HG02798 (cell line): ENCODE measurements around the gene IDI2.
"Not testable (repeated sequence)": the region's sequence is repeated elsewhere in the genome, so short reads cannot be mapped to it uniquely, and the experiment has no call there.

ENCODE experiments used
- ATAC-seq: cut with Tn5 transposase; IDR thresholded peaks from one replicate; pipeline ENCODE4 v1.9.1; 2021; ENCODE audit warnings: mild to moderate bottlenecking; ENCODE audit not compliant: unreplicated experiment, poor library complexity

IDI2 gene

DNA sequence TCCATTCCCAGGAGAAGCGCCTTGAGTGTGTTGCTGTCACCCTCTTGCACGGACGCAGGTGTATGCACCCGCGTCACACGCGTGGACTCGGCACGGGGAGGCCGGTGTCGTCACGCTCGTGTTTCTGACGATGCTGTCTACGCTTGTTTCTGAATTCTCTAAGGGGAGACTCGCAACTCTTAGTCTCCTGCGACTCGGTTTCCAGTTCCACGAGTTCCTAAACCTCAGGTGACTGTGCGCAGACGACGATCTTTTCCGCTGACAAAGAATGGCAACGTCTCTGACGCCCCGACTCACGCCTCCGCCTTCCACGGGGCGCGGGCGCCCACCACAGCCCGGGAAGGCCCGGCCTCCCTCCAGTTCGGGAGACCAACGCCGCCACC lies 22.7 kb upstream of the IDI2 start:
- ATAC-seq = no peak

DNA sequence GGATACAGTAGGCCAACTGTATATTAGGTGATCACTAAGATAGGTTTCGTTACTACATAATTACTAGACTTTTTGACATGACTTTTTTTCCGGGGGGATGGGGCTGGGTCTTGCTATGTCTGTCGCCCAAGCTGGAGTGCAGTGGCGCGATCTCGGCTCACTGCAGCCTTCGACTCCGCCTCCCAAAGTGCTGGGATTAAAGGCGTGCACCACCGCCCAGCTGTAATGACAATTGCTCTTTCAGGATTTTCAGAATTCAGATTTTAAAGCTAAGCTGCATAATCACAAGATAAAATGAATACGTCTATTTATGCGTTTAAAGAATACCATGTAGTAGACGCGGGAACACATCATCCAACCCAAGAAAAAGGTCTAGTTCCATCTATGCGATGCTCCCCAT lies 22.3 kb upstream of the IDI2 start:
- ATAC-seq = no peak

DNA sequence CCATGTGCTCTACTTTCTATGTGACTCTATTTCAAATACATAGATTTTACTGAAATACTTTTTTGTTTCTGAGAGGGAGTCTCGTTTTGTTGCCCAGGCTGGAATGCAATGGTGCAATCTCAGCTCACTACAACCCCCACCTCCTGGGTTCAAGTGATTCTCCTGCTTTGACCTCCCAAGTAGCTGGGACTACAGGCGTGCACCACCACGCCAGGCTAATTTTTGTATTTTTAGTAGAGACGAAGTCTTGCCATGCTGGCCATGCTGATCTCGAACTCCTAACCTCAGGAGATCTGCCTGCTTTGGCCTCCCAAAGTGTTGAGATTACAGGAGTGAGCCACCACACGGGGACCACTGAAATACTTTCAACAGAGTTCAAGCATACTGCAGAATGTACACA lies 19.8 kb upstream of the IDI2 start:
- ATAC-seq = no peak

DNA sequence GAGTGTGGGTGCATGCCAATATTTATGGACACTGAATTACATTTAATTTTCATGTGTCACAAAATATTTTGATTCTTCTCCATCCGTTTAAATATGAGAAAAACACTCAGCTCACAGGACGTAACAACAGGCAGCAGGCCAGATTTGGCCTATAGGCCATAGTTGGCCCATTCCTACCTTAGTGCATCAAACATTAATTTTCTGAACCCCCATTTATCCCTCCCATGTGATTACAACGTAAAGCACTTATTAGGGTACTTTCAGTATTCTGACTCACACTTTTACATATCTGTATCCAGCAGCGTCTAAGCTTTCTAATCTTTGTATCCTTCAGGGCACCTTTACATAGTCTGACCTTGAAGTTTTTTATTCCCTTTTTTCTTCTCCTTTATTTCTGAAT lies 19.3 kb upstream of the IDI2 start:
- ATAC-seq = no peak

DNA sequence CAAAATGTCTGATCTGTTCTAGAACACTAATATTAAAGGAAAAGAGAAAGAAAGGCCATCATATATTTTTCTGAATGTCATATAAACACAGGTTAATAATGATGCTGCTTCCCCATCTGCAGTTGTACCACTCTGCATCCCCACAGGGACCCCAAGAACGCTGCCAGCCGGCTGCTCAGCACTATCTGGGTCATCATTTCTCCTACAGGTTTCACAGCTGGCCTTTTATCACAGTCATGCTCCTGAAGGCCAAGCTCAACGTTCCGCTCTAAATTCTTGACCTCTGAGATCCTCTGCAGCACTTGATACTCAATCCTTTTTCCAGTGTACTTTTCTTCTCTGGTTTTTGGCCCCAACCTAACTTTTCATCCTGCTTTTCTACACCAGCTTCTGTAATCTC lies 18.5 kb upstream of the IDI2 start:
- no peak for ATAC-seq

DNA sequence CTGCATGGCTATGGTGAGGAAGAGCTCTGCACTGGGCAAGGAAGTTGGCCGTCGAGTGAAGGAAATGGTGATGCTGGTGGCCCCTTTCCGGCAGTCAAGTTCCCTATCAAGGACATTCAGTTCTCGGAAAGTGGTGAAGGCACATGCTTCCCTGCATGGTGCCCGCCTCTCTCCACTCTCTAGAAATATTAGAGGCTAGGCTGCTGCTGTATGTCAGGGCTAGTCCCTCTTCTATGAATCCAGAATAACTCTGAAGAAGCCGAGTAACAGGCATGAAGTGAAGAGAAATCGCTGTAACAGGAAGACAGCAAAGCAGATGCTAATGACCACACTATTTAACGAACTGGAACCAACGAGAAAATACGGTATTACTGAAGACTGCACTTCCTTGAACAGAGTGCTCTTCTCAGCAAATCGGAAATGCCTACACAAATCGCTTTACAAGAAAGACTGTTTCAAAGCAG lies 17.9 kb upstream of the IDI2 start:
- ATAC-seq = peak; percentile 38

DNA sequence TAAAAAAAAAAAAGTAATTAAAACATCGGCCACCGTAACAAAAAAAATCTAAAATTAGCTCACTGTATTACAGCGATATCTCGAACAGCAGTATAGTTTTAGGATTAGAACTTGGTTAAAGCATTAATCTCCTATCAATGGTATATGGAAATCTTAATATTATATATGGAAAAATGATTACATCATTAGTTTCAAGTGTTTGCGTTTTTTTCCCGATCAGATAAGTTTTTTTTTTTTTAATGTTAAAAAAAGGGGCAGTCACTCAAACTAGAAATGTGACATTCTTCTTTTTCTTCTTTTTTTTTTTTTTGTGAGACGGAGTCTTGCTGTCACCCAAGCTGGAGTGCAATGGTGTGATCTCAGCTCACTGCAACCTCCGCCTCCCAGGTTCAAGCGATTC lies 15.9 kb upstream of the IDI2 start:
- ATAC-seq = no peak

DNA sequence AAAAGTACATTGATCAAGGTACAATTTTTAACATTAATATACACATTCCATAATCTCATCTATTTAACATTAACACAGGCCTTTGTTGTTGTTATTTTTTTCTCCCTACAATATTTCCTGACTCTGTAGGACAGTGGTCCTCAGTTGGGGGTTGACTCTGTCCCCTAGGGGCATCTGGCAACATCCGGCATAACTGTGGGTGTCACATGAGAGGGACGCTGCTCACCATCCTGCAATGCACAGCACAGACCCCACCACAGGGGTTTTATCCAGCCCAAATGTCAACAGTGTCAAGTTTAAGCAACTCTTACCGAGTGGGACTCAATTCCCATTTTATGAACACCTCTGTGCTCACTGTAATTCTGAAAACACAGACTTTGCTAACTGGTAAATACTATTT lies 14.5 kb upstream of the IDI2 start:
- no peak for ATAC-seq

DNA sequence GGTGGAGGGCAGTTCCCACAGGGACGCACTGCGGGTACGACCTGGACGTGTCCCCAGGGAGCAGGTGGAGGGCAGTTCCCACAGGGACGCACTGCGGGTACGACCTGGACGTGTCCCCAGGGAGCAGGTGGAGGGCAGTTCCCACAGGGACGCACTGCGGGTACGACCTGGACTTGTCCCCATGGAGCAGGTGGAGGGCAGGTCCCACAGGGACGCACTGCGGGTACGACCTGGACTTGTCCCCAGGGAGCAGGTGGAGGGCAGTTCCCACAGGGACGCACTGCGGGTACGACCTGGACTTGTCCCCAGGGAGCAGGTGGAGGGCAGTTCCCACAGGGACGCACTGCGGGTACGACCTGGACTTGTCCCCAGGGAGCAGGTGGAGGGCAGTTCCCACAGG lies 13.1 kb upstream of the IDI2 start:
- ATAC-seq = not testable (repeated sequence)

DNA sequence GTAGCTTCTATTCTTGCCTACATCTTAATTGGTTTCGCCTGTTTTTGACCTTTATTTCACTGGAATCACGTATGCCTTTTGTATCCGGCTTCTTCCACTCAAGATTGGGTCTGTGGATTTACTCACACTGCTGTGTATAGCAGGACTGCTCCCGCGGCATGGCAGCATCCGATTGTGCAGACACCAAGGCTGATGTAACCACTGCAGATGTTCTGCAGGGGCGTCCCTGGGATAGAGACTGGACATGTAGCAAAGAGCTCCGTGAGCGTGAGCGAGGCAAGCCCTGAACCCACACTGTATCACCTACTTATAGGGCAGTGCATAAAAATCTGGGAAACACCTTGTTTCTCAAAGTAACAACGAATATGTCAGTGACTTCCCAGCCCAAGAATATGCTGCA lies 11.4 kb upstream of the IDI2 start:
- ATAC-seq = no peak

DNA sequence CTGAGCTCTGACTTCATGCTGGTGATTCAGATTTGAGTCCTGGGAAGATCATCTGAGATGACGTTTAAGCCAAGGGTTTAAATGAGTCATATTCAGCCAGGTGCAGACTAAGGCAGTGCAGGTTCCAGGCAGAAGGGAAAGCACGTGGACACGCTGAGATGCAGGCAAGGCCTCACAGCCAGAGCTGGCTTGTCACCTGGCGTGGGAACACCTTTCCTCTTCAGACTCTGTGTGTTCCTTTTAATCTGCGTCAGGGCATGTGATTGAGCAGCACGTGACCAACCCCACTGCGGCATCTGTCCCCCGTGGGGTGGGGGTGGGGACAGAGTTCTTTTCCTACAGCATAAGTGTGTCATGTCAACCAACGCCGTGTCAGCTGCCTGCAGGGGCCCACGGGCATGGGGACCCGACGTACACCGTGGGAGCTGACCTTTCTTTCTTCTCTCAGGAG lies 10.7 kb upstream of the IDI2 start:
- ATAC-seq = peak; percentile 87

DNA sequence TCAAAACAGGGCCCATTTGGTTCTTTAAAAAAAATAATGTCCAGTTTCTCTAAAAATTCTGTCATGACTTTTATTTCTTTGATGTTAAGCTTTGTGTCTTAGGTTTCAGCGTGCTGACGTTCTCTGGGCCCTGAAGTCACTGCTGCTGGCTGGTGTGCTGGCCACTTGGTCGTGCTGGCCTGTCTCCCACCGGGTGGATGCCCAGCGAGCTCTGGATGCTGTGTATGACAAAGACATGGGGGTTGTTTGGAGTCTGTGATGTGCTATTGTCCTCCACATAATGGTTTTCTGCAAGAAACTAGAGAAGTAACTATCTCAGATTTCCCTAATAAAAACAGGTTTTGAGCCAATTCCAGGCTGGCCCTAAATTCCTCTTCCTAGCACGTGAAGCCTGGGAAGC lies 9.5 kb upstream of the IDI2 start:
- ATAC-seq = no peak

DNA sequence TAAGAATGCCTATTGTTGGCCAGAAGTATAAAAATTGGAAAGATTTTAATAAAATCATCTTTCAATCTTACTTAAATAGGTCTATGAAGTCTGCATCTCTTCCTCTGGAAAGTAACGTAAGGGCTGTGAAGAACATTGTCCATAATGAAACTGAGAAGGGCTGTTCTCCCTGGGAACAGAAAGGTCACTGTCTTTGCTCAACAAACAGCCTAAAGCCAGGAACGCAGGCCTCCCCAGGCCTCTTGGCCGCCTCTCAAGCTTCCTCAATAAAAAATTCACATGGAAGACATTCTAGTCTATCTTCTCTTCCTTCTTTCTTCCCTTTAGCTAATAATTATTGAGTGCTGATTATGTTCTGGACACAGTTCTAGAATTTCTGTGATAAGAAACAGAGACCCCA lies 9.1 kb upstream of the IDI2 start:
- ATAC-seq = no peak

DNA sequence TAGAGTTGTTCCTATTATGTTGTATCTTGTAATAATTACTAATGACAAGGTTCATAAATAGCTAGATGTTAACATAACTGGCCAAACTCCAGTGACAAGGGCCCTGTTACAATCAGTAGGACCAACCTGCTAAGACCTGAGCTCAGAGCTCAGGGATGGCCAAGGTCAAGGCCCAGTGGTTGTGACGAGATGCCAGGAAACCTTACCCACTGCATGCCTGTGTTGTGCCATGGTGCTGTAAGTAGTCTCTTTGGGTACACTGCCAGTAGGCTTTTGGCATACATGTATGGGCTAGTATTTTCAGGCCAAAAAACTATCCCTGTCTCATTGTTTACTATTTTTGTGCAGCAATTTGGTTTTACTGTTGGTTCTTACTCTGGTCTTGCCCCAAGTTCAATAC lies 7.9 kb upstream of the IDI2 start:
- ATAC-seq = no peak

DNA sequence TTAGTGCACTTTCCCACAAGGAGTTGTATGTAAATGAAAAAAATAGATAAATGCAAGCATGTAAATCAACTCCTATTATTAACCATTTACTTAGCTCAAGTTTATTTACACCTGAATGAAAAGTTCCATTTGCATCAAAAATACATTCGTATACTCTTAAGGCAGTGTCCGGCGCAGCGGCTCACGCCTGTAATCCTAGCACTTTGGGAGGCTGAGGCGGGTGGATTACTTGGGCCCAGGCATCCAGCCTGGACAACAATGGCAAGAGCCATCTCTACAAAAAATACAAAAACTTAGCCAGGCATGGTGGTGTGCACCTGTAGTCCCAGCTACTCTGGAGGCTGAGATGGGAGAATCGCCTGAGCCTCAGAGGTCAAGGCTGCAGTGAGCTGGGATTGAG lies 4.2 kb upstream of the IDI2 start:
- no peak for ATAC-seq

DNA sequence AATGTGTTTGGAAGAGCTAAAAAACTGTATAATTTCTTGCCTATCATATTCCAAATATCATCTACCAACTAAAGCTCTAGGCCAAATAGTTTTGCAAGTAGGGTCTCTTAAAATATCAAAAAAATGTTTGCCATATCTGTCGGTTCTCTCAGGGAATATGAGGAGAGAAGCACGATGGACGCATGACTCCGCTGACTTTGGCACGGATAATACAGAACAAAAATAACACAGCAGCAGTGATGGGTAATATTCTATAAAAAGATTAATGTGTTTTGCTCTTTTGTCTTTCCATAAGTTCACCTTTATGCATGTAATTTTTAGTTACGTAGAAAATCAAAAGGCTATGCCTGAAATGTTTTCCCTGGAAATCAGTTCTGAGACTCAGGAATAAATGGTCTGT lies 919 bp upstream of the IDI2 start:
- no peak for ATAC-seq

DNA sequence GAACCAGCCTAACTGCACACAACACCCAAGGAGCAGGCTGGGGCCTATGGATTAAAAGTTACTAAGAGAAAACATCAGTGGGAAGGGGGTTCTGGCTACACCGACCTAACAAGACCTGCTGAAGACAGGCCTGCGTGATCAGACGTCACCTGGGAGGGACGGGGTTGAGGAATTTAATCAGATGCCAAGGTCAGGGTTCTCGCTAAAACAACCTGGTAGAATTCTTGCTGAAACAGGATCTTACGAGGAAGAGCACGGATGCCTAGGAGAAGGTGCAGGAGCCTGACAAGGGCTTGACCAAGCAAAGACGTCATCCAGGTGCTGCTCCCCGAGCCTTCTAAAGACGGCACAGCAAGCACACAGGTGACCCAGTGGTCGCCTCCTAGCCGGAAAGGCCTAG lies 1.6 kb downstream of the IDI2 start:
- ATAC-seq = no peak

DNA sequence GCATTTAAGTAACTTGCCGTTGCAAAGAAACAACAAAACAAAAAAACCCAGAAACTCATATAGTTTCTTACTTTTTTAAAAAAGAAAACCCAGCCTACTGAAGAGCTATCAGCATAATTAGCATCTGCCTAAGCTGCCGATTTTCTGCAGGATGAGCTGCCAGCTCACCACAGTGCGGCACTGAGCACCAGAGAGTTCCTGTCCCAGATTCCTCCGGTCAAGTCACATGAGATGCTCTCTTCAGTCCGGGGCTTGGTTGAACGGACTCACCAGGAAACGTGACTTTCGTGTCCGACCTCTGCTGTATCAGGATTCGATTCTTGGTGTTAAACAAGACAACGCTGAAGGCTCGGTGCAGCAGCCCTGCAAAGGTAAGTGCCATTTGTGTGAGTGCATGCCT lies 3.2 kb downstream of the IDI2 start:
- ATAC-seq = no peak

DNA sequence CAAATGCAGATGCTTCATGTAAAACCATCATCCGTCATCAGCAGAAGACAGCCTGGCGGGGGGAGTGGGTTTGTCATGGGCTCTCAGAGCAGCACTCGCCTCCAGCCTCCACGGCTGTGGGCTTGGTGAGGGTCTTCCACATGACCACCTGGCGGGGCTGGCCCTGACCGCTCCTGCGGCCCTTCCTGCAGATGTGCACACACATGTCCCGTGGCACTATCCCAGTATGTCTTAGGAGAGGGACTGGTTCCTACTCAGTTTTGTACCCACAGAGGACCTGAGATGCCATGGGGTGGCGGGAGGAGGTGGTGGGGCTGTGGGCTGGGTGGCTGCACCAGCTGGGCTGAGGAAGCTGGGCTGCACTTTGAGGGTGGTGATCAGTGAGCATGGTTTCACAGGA lies 4.7 kb downstream of the IDI2 start:
- ATAC-seq = no peak

DNA sequence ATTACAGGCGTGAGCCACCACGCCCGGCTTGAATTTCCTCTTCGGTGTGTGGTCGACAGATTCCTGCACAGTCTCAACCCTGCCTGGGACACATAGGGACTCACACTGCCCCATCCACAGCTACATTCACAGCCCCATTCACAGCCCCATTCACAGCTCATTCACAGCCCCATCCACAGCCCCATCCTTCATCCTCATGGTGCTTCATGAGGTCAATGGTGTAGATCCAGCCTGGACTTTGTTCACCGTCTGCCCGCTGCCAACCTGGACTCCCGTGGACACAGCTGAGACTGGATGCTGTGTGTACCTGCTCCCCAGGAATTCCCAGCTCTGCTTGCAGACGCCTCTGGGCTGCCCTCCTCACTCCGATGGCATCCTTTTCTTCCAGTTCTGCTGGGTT lies 5.2 kb downstream of the IDI2 start:
- no peak for ATAC-seq

DNA sequence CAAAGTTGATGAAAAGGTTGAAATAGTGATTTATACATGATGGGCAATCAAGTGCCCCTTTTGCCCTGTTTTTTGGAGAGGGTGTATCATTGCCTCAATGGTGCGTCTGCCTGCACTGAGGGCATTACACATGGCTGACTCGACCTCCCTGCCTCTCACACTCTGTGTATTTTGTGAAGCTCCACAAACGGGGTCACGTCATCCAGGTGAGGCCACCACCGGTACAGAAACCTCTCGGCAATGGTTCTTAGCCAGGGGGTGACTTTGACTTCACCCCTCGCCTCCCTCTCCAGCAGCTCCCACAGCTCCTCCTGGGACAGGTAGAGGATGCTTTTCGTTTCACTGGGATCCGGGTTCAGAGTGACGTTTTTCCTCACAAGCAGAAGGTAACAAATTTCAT lies 6.3 kb downstream of the IDI2 start:
- no peak for ATAC-seq

DNA sequence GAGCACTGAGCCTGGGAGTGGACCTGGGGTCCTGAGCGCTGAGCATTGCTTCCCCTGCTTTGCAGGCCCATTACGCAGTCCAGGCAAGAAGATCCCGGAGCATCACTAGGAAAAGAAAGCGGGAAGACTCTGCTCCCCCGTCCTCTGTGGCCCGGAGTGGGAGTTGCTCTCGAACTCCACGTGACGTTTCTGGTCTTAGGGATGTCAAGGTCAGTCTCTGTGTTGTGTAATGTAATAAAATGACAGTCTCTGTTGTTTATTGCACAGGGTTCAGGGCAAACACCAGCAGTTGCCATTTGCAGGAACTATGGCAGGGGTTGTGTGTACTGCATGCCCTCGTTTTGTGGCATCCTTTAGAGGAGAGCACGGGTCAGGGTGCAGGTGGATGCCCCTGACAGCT lies 10.0 kb downstream of the IDI2 start:
- ATAC-seq = no peak

DNA sequence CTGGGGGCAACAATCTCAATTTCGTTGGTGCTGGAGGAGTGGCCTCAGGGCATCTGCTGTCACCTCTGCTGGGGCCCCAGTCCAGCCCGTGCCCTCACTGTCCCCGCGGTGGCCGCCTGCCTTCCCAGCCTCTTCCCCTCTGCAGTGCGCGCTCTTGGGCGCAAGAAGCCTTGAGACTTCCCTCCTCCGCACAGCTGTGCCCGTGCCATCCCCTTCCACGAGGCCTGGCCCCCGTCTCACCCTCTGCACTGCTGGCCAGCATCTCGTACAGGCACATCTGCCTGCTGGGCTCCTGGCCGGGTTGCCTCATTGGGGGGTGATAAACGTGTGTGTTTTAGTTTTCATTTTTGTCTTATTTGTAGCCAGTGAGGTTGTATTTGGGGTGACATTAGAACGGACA lies 14.0 kb downstream of the IDI2 start:
- ATAC-seq = no peak
